HG03060 (cell line): ENCODE measurements around the gene MIS18BP1.
"Not testable (repeated sequence)": the region's sequence is repeated elsewhere in the genome, so short reads cannot be mapped to it uniquely, and the experiment has no call there.

Source experiments
- ATAC-seq: cut with Tn5 transposase; IDR thresholded peaks from one replicate; pipeline ENCODE4 v1.9.1; 2021; ENCODE audit warnings: low read depth, moderate number of reproducible peaks; ENCODE audit not compliant: unreplicated experiment

MIS18BP1 gene

GRCh38 chr14:45247427-45247826, 5.6 kb downstream of the MIS18BP1 start:
- ATAC-seq = no peak

GRCh38 chr14:45246691-45247090, 6.3 kb downstream of the MIS18BP1 start:
- ATAC-seq = no peak

GRCh38 chr14:45246151-45246550, 6.9 kb downstream of the MIS18BP1 start:
- ATAC-seq = no peak

GRCh38 chr14:45242706-45243105, 10.3 kb downstream of the MIS18BP1 start:
- no peak for ATAC-seq

DNA sequence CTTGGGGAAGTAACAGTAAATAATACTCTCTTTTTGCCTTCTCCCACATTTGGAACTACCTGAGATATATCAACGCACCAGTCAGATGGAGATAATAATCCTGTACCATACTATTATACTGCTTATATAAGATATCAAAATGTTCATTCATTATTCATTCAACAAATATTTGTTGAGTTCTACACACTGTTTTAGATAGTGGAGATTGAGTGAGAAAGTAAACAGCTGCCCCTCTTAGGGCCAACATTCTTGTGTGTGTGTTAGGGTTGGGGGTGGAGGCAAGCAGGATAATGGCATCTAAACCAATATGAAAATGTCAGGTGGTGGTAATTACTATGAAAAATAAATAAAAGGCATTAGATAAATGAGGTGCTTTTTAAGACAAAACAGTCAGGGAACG, 14.0 kb downstream of the MIS18BP1 start:
- ATAC-seq = no peak

DNA sequence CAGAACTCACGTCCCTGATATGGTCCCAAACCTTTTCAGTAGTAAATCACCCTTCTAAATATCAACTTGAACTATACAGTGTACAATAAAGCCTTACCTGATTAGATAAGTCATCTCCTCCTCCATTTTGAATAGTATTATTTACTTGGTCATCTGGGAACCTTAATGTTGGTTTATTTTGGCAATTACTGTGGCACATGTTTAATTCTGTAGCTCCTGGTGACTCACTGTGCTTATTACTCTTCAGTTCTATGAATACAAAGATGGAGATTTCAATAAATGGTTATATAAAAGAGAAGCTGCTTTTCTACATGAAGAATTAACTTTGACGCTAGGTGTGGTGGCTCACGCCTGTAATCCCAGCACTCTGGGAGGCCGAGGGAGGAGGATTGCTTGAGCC, 25.4 kb downstream of the MIS18BP1 start:
- no peak for ATAC-seq

DNA sequence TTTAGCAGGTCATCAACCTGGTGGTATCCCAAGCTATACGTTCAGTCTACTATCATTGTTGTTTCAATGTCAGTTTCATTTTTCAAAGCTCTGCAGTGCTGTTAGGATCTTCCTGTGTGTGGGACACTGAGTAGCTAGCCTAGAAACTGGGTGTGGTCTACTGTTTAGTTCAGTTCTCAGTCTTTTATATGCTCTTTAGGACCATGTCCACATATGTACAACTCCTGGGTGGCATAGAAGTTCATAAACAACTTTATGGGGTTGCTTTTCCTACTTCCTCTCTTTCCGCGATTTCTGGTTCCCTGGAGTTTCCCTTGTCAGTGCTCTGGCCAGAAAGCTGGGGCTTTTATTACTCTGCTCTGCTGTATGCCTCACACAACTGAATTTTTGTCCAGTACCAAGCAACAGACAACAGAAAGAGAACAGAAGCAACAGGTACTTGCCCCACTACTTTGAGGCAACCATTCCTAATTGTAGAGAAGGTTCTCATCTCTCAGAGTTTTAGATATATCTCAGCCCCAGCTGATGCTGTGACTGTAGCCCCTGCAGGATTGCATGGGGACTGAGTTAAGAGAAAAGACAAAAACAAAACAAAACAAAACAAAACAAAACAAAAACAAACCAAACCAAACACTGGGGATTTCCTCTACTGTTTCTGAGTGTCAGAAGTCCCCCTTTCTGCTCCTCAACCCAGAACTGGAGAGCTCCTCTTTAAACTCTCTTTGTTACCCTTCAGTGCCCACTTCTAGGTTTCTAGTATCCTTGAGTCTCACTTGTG, 30.3 kb downstream of the MIS18BP1 start:
- ATAC-seq = no peak

DNA sequence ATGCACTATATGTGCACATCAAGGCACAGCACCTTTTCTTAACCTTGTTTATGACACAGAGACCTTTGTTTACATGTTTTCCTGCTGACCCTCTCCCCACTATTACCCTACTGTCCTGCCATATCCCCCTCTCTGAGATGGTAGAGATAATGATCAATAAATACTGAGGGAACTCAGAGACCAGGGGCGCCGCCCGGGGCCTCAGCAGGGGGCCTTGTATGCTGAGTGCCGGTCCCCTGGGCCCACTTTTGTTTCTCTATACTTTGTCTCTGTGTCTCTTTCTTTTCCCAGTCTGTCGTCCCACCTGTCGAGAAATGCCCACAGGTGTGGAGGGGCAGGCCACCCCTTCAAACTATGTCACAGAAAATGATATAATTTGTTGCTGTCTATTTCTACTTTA, 38.7 kb downstream of the MIS18BP1 start:
- not testable (repeated sequence) for ATAC-seq

GRCh38 chr14:45213716-45214115, 39.3 kb downstream of the MIS18BP1 start:
- ATAC-seq = not testable (repeated sequence)

DNA sequence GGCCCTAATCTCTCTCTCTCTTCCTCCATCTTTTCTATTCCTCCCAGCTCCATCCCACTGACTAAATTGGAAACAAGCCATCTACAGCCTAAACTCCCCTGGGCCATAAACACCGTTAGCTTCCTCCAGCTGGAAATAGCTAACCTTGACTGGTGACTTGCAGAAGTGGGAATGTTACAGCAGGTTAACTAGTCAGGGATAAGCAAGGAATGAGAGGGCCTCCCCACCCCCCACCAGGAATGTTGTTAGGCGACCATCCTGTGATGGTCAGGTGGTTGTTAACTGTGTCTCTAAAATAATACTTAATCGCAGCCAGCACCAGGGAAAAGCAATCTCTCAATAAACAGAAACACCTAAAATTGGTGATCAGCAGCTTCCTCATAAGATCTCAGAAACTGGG, 40.8 kb downstream of the MIS18BP1 start:
- ATAC-seq = no peak

GRCh38 chr14:45211295-45211694, 41.7 kb downstream of the MIS18BP1 start:
- ATAC-seq = no peak

DNA sequence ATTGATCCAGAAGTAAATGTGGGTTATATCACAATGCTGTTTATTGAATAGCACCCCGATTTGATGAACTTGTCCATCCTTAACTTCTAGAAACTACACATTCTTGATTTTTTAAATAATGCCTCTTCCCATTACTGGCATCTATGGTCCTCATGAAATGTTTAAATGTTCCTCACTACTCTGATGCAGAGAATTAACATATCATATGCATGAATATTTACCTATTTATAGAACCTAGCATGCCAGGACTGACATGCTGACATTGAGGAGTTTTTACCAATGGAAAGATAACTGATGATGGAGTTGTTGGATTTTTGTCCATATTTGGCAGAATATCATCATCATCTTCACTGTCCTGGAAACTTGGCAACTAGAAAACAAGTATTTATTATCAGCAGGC, 42.8 kb downstream of the MIS18BP1 start:
- no peak for ATAC-seq

- no peak for ATAC-seq
Measured at GRCh38 chr14:45204241-45204640, 48.8 kb downstream of the MIS18BP1 start.

- peak; percentile 54 for ATAC-seq
Measured at GRCh38 chr14:45201905-45202304, 51.1 kb downstream of the MIS18BP1 start.

- ATAC-seq = no peak
Measured at GRCh38 chr14:45199230-45199629, 53.8 kb downstream of the MIS18BP1 start.

DNA sequence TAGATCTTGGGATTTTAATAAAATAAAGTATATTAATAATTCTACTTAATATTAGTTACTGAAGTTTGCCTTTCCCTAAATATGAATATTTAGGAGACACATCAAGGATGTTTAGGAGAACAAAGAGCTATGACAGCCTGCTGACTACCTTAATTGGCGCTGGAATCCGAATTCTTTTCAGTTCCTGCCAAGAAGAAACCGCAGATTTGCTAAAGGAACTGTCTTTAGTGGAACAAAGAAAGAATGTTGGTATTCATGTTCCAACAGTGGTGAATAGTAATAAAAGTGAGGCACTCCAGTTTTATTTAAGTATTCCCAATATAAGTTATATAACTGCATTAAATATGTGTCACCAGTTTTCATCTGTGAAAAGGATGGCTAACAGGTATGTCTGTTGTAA, 54.5 kb downstream of the MIS18BP1 start:
- no peak for ATAC-seq

DNA sequence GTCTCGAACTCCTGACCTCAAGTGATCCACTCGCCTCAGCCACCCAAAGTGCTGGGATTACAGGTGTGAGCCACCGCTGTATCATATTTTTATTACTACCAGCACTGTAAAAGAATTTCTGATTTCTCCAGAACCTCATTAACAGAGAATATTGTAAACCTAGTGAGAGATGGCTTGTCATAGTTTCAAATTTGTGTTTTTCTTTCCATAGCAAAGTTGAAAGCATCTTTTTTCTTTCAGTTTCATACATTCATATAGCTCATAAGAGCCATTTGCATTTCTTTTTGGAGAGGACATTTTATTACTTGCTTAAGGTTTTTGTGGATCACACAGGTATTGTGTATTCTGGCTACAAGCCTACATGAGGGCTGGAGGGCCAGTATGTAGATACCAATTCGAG, 58.0 kb downstream of the MIS18BP1 start:
- no peak for ATAC-seq

GRCh38 chr14:45185100-45185814, 67.7 kb downstream of the MIS18BP1 start:
- ATAC-seq = no peak

GRCh38 chr14:45181806-45182205, 71.2 kb downstream of the MIS18BP1 start:
- ATAC-seq = no peak

- ATAC-seq = no peak
Measured at GRCh38 chr14:45181329-45181728, 71.7 kb downstream of the MIS18BP1 start.

GRCh38 chr14:45177076-45177475, 75.9 kb downstream of the MIS18BP1 start:
- ATAC-seq = no peak

GRCh38 chr14:45169906-45170305, 83.1 kb downstream of the MIS18BP1 start:
- no peak for ATAC-seq
